CD4-positive, alpha-beta T cell treated with Interferon alpha-2 for 1 hour (primary cell): ENCODE results near the gene NSUN7.
A peak's percentile ranks its signal among the peaks of the same experiment; 100 is the strongest.

Source experiments
- DNase-seq, 2 donors: peaks; one replicate each; pipeline ENCODE4 v3.0.0-alpha.2; 2020 to 2022

Gene NSUN7

DNA sequence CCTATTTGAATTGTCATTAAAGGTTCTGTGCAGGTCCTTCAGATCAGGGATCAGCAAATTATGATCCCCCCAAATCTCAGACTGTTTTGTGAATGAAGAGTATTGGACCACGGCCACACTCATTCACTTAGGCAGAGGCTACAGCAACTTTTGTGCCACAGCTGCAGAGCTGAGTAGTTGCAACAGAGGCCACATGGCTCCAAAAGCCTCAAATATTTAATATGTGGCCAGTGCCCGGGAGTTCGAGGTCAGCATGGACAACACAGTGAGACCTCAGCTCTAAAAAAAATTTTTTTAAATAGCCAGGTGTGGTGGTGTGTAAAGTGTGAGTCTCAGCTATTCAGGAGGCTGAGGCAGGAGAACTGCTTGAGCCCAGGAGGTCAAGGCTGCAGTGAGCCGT, 100.7 kb downstream of the NSUN7 start:
- DNase-seq: no peak

DNA sequence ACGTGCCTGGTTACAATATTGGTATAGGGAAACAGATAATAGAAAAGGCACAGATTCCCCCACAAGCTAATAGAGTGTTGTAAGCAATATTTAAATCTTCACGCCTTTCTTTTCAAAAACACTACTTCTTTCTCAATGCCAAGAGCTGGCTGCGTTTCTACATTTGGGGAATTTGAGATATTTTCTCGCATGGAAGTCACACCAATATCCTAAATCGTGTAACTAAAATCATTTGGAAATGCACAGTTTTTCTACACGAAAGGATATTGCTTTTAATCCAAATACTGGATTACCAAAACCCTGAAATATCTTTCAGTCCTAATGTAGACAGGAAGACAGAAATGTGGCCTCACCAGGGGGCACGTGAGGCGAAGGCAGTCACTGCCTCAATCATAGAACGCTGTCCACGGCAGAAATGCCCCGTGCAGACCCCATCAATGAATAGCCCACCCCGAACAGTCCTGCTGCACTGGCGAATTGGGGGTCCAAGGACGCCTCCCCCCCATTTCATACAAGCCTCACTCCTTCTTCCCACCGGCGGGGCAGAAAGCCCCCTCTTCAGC, 106.6 kb downstream of the NSUN7 start:
- no peak for DNase-seq

DNA sequence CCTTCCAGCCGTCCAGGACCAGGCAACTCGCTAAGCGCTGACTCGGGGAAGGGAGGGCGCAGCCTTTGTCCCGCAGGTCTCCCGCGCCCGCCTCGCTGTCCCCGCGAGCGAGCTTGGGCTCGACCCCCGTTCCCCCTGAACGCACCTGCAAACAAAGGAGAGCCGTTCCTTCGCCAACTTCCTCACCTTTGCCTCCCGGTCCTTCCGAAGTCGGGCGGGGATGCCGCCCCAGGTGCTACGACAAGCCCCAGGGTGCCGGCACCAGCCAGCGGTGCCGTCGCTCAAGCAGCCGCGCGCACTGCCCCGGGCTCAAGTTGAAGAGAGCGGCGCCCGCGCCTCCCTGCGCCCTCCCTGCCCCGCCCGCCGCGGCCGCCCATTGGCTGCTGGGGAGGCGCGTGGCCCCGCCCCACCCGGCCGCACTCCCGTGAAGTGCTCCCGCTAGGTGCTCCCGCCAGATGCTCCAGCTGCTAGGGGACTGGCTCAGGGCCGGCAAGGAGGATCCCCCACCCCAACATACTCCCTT, 107.1 kb downstream of the NSUN7 start:
- peak; percentile 38 to 46 for DNase-seq

DNA sequence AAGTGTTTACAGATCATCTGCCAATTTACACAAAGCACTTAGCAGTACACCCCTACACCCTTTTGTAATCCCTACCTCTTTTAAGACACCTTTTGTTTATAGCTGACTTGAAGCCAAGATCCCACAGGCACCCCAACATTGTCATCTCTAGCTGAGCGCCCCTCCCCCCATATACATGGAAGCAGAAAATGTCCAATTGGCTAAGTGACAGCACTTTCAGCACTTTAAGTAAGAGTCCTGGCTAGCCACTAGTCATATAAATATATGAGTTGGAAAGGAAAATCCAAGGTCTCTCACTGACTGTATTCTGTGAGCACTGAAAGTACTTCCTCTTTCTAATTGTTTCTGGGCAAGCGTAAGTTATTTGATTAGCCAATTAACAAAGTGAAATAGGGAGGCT, 108.2 kb downstream of the NSUN7 start:
- DNase-seq: no peak

DNA sequence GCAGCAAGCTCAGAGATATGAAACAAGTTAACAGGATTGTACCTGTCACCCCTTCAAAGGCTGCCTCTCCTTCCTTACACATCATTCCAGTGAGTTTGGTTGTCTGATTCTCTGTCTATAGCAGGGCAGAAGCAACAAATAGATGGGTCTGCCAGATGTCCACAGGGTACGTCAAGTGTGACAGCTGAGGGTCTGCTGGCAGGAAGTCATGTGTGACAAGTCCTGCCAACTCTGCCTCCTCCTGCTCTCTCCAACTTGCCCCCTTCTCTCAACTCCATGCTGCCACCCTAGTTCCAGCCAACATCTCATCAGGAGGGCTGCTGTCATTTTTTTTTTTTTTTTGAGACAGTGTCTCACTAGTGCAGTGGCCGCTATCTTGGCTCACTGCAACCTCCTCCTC, 109.2 kb downstream of the NSUN7 start:
- DNase-seq: no peak
